GM21619 (cell line): ENCODE results near the gene KRT33A.

Experiments used
- ATAC-seq: cut with Tn5 transposase; IDR thresholded peaks from one replicate; pipeline ENCODE4 v1.9.1; 2021; ENCODE audit not compliant: unreplicated experiment

Gene KRT33A

GRCh38 chr17:41331606-41332005 lies 19.0 kb downstream of the KRT33A start:
- ATAC-seq = no peak

DNA sequence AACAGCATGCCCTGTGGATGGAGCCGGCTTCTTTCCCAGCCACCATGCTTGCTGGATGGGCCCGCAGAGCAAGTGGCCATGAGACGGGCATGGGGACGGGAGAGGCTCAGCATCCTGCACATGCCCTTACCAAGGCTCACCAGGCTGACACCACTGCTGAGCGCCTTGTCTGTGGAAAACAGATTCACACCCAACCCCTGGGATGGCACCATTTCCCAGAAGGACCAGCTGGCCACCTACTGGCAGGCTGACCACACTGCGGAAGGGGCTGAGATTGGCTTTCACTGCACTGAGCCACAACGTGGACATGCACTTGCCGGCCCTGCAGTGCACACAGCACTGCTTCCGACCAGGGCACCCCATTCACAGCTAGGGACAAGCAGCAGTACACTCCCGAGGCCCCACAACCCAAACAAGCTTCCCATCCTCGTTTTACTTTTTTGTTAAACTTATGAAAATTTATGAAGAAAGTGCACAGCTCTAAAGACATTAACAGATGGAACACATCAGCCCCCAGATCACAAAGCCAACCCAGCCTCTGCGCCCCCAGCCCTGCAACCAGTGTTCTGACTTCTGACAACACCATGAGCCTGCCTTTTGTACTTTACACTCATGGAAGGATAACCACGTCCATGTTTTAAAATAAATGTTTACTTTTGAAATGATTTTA lies 21.2 kb downstream of the KRT33A start:
- ATAC-seq = no peak

GRCh38 chr17:41328207-41328606 lies 22.4 kb downstream of the KRT33A start:
- no peak for ATAC-seq

- ATAC-seq = no peak
Measured at GRCh38 chr17:41327411-41328120, 23.1 kb downstream of the KRT33A start.

- no peak for ATAC-seq
Measured at GRCh38 chr17:41326173-41327145, 24.2 kb downstream of the KRT33A start.

GRCh38 chr17:41325611-41326010 lies 25.0 kb downstream of the KRT33A start:
- no peak for ATAC-seq

- ATAC-seq = no peak
Measured at GRCh38 chr17:41325126-41325525, 25.5 kb downstream of the KRT33A start.

- no peak for ATAC-seq
Measured at GRCh38 chr17:41324180-41325075, 26.2 kb downstream of the KRT33A start.

GRCh38 chr17:41322903-41323895 lies 27.4 kb downstream of the KRT33A start:
- no peak for ATAC-seq

DNA sequence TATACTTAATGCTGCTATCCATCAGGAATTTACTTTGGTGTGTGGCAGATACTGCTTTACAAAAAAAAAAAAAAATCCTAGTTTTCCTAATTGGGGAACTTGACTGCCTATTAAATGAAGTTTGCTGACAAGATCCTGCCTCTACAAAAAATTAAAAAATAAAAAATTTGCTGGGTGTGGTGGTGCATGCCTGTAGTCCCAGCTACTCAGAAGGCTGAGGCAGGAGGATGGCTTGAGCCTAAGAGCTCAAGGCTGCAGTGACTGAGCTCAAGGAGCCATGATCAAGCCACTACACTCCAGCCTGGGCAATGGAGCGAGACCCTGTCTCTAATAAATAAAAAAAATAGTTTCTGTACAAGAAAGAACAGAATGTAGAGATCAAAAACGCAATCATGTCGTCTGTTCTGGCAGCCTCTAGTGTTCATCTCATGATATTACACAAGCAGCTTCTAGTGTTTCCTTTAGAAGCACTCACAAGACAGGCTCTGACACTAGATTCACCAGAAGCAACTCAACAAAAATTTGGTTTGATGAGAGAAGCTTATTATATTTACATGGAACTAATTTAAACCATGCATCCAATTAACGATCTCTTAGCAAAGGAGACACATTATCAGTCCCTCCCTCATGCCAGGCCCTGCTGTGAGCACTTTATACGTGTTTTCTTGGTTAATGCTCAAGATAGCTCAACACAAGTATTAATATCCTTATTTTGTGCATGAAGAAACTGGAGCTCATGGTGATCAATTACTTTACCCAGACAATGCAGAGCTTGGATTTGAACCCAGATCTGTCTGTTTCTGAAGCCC lies 28.3 kb downstream of the KRT33A start:
- no peak for ATAC-seq

- no peak for ATAC-seq
Measured at GRCh38 chr17:41318231-41318630, 32.4 kb downstream of the KRT33A start.

GRCh38 chr17:41315814-41316445 lies 34.7 kb downstream of the KRT33A start:
- ATAC-seq = no peak

DNA sequence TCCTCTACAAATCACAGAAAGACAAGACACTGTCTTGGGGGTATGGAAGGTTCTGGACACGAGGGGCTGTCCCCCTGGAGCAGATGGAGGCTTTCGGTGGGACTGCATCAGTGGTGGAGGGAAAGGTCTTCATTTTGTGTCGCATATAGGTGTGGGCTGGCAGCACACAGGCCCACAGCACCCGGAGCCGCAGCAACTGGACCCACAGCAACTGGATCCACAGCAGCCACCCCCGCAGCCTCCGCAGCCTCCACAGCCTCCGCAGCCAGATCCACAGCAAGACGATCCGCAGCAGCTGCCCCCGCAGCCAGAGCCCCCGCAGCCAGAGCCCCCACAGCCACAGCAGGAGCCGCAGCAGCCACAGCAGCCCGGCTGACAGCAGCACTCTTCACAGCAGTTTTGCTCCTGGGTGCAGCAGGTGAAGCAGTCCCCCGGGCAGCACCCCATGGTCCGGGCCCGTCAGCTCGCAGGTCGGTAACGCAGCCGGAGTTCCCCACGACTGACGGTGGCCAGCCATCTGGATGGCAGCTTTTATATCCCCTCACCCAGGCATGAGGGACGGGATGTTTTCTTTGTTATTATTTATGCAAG lies 35.3 kb downstream of the KRT33A start, which contains the start of gene KRTAP17-1:
TSS of gene KRTAP17-1 (minus strand) at position 507 of the 591 bp plus-strand sequence. CDS start at position 447, 60 bp downstream.
- ATAC-seq = no peak

DNA sequence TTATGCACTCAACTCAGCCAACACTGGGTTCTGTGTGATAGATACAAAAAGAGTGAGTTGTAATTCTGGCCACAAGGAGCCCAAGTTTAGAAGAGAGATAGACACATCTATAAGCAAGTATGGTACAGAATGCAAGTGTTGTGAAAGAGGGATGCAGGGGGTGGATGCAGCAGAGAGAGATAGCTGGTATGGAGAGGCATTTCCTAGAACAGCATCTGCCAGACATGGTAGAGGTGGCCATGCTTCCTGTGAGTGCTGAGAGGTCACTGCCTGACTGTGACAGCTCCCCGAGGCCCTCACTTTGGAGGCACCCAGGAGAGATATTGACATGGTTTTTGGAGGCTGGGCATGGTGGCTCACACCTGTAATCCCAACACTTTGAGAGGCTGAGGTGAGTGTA lies 39.5 kb downstream of the KRT33A start:
- no peak for ATAC-seq

DNA sequence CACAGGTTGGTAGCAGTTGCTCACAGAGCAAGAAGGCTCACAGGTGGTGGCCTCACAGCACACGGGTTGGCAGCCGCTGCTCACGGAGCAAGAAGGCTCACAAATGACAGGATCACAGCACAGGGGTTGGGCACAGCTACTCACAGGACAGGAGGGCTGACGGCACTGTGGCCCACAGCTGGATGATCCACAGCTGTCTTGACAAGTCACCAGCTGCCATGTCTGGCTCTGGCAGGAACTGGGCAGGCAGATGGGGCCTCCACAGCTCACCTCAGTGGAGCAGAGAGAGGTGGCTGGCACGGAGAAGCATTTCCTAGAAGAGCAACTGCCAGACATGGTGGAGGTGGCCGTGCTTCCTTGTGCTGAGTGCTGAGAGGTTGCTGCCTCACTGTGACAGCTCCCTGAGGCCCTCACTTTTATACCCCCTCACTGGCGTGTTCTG lies 41.7 kb downstream of the KRT33A start, which contains the start of gene KRTAP16-1:
TSS of gene KRTAP16-1 (minus strand) at position 392 of the 442 bp plus-strand sequence. CDS start at position 336, 56 bp downstream.
- ATAC-seq = no peak

GRCh38 chr17:41308251-41308917 lies 42.2 kb downstream of the KRT33A start:
- ATAC-seq = no peak

- ATAC-seq = no peak
Measured at GRCh38 chr17:41307647-41308046, 43.0 kb downstream of the KRT33A start.
